KMS-11 (cell line): ENCODE measurements around the gene MAD2L2.

Source experiments
- H2AFZ ChIP-seq: fragments of 200-600 bp; sonication (generic); 2 replicates; pipeline ENCODE4 v1.6.1; 2016; ENCODE audit warnings: antibody characterized with exemption, mixed run types, low read depth
- H3K27ac ChIP-seq: fragments of 200-600 bp; sonication (generic); 2 replicates; pipeline ENCODE4 v1.6.1; 2016; ENCODE audit warnings: mild to moderate bottlenecking, mixed run types
- H3K27me3 ChIP-seq: fragments of 200-600 bp; sonication (generic); 2 replicates; pipeline ENCODE4 v1.6.1; 2017; ENCODE audit warnings: mild to moderate bottlenecking, low read depth, mixed run types, moderate library complexity; ENCODE audit not compliant: insufficient read depth
- H3K36me3 ChIP-seq: fragments of 200-600 bp; sonication (generic); 2 replicates; pipeline ENCODE4 v1.6.1; 2017; ENCODE audit warnings: mild to moderate bottlenecking, mixed run types; ENCODE audit not compliant: insufficient read depth
- H3K4me1 ChIP-seq: fragments of 200-600 bp; sonication (generic); 2 replicates; pipeline ENCODE4 v1.6.1; 2016; ENCODE audit warnings: mild to moderate bottlenecking, low read depth, mixed run types; ENCODE audit not compliant: poor library complexity, severe bottlenecking
- H3K4me2 ChIP-seq: fragments of 200-600 bp; sonication (generic); 2 replicates; pipeline ENCODE4 v1.7.0; 2016; ENCODE audit warnings: mild to moderate bottlenecking, mixed run types
- H3K4me3 ChIP-seq: fragments of 200-600 bp; sonication (generic); IDR thresholded peaks from 2 replicates; pipeline ENCODE4 v1.6.1; 2017; ENCODE audit warnings: low read depth, low read length, mixed read lengths; ENCODE audit not compliant: insufficient read depth
- H3K79me2 ChIP-seq: fragments of 200-600 bp; sonication (generic); 2 replicates; pipeline ENCODE4 v1.6.1; 2016; ENCODE audit warnings: low read depth, mixed run types; ENCODE audit not compliant: insufficient read depth
- H3K9ac ChIP-seq: fragments of 200-600 bp; sonication (generic); 2 replicates; pipeline ENCODE4 v1.6.1; 2016; ENCODE audit warnings: mild to moderate bottlenecking, mixed run types
- H4K20me1 ChIP-seq: fragments of 200-600 bp; sonication (generic); 2 replicates; pipeline ENCODE4 v1.6.1; 2016; ENCODE audit warnings: mild to moderate bottlenecking, mixed run types; ENCODE audit not compliant: insufficient read depth
- CTCF ChIP-seq: fragments of 200-600 bp; sonication (generic); conservative IDR thresholded peaks from 2 replicates; pipeline ENCODE4 v1.6.1; 2017; ENCODE audit warnings: low read depth, mild to moderate bottlenecking, antibody characterized with exemption, low read length, moderate library complexity, mixed read lengths

Gene MAD2L2

GRCh38 chr1:11634365-11635192 lies 46.4 kb downstream of the MAD2L2 start:
- no peak overlapping the region for H3K4me2 ChIP-seq
- H3K27me3 ChIP-seq = peaks cover 82% of the 10 kb centered on the region
- H3K4me1 ChIP-seq = no peaks in the 10 kb centered on the region
- TF ChIP-seq CTCF = no peak
- H3K36me3 ChIP-seq = no peaks in the 10 kb centered on the region
- H3K27ac ChIP-seq = no peak overlapping the region
- no peak overlapping the region for H3K4me3 ChIP-seq
- H2AFZ ChIP-seq = no peak overlapping the region
- H3K9ac ChIP-seq = no peak overlapping the region
- no peaks in the 10 kb centered on the region for H3K79me2 ChIP-seq
- no peaks in the 10 kb centered on the region for H4K20me1 ChIP-seq

GRCh38 chr1:11629184-11630016 lies 51.5 kb downstream of the MAD2L2 start:
- H3K36me3 ChIP-seq = no peaks in the 10 kb centered on the region
- no peaks in the 10 kb centered on the region for H3K4me1 ChIP-seq
- H3K4me2 ChIP-seq = no peak overlapping the region
- H3K79me2 ChIP-seq = no peaks in the 10 kb centered on the region
- no peak for TF ChIP-seq CTCF
- no peaks in the 10 kb centered on the region for H4K20me1 ChIP-seq
- H2AFZ ChIP-seq = no peak overlapping the region
- no peak overlapping the region for H3K4me3 ChIP-seq
- peaks cover 94% of the 10 kb centered on the region for H3K27me3 ChIP-seq
- H3K9ac ChIP-seq = no peak overlapping the region
- H3K27ac ChIP-seq = no peak overlapping the region

- H3K27me3 ChIP-seq = peaks cover 88% of the 10 kb centered on the region
- no peak for TF ChIP-seq CTCF
Observed at GRCh38 chr1:11628767-11629166, 52.2 kb downstream of the MAD2L2 start.

GRCh38 chr1:11626551-11626950 lies 54.4 kb downstream of the MAD2L2 start:
- no peak for TF ChIP-seq CTCF
- Histone ChIP-seq H3K4me1 (no peaks in the 10 kb centered on the region), H2AFZ (no peak overlapping the region), H3K4me2 (no peak overlapping the region), H3K4me3 (no peak overlapping the region), H3K27me3 (peaks cover 76% of the 10 kb centered on the region), H3K9ac (no peak overlapping the region), H4K20me1 (no peaks in the 10 kb centered on the region), H3K27ac (no peak overlapping the region), H3K36me3 (no peaks in the 10 kb centered on the region), H3K79me2 (no peaks in the 10 kb centered on the region)

More at GRCh38 chr1:11628767-11629166, 52.2 kb downstream of the MAD2L2 start:
- Histone ChIP-seq H3K4me3 (no peak overlapping the region), H3K79me2 (no peaks in the 10 kb centered on the region), H3K9ac (no peak overlapping the region), H3K4me2 (no peak overlapping the region), H4K20me1 (no peaks in the 10 kb centered on the region), H3K4me1 (no peaks in the 10 kb centered on the region), H3K36me3 (no peaks in the 10 kb centered on the region), H2AFZ (no peak overlapping the region), H3K27ac (no peak overlapping the region)
